ENCODE measurements around the gene ELMO1. TPM values are rescaled to one million over a fixed set of nuclear protein-coding genes. Genes with fewer than 3 reads are reported as not detected.

The ELMO1 gene
- total RNA-seq, 1 donor from 2014 or later = 119 TPM

GRCh38 chr7:37424995-37425394, 23.7 kb downstream of the ELMO1 start:
- no peaks in the 10 kb centered on the region for H3K27me3 Mint-ChIP-seq (ENCODE audit: insufficient read depth)
- H3K4me1 Mint-ChIP-seq (ENCODE audit: low read depth) = peaks cover 13% of the 10 kb centered on the region
- DNase-seq (ENCODE audit: low spot score) = no peak
- no peak overlapping the region for H3K4me3 Mint-ChIP-seq
- peaks cover 17% of the 10 kb centered on the region for H3K36me3 Mint-ChIP-seq (ENCODE audit: low read depth)
- H3K9me3 Mint-ChIP-seq = no peaks in the 10 kb centered on the region
- intact Hi-C loops (cut with micrococcal nuclease) = no loop called here
- H3K27ac Mint-ChIP-seq = no peak overlapping the region

- Mint-ChIP-seq H3K4me3 (no peak overlapping the region), H3K27me3 (ENCODE audit: insufficient read depth) (no peaks in the 10 kb centered on the region), H3K4me1 (ENCODE audit: low read depth) (peaks cover 10% of the 10 kb centered on the region), H3K27ac (no peak overlapping the region), H3K36me3 (ENCODE audit: low read depth) (peaks cover 17% of the 10 kb centered on the region), H3K9me3 (no peaks in the 10 kb centered on the region)
- intact Hi-C loops (cut with micrococcal nuclease) = no loop called here
- no peak for DNase-seq (ENCODE audit: low spot score)
Measured at GRCh38 chr7:37424521-37424920, 24.1 kb downstream of the ELMO1 start.

- intact Hi-C loops (cut with micrococcal nuclease) = no loop called here
- H3K27me3 Mint-ChIP-seq (ENCODE audit: insufficient read depth) = no peaks in the 10 kb centered on the region
- no peaks in the 10 kb centered on the region for H3K9me3 Mint-ChIP-seq
- peaks cover 11% of the 10 kb centered on the region for H3K4me1 Mint-ChIP-seq (ENCODE audit: low read depth)
- no peak for DNase-seq (ENCODE audit: low spot score)
- H3K4me3 Mint-ChIP-seq = no peak overlapping the region
- H3K27ac Mint-ChIP-seq = no peak overlapping the region
- H3K36me3 Mint-ChIP-seq (ENCODE audit: low read depth) = peaks cover 7% of the 10 kb centered on the region
Measured at GRCh38 chr7:37421861-37422500, 26.7 kb downstream of the ELMO1 start.

GRCh38 chr7:37420946-37421695, 27.5 kb downstream of the ELMO1 start:
- H3K4me1 Mint-ChIP-seq (ENCODE audit: low read depth) = peaks cover 11% of the 10 kb centered on the region
- DNase-seq (ENCODE audit: low spot score) = no peak

GRCh38 chr7:37419496-37419895, 29.2 kb downstream of the ELMO1 start:
- H3K27ac Mint-ChIP-seq = no peak overlapping the region
- H3K27me3 Mint-ChIP-seq (ENCODE audit: insufficient read depth) = no peaks in the 10 kb centered on the region
- H3K36me3 Mint-ChIP-seq (ENCODE audit: low read depth) = peaks cover 6% of the 10 kb centered on the region
- intact Hi-C loops (cut with micrococcal nuclease) = no loop called here
- no peak for DNase-seq (ENCODE audit: low spot score)
- H3K4me1 Mint-ChIP-seq (ENCODE audit: low read depth) = peaks cover 11% of the 10 kb centered on the region
- H3K9me3 Mint-ChIP-seq = no peaks in the 10 kb centered on the region
- no peak overlapping the region for H3K4me3 Mint-ChIP-seq

More at GRCh38 chr7:37420946-37421695, 27.5 kb downstream of the ELMO1 start:
- intact Hi-C loops (cut with micrococcal nuclease) = no loop called here
- H3K27me3 Mint-ChIP-seq (ENCODE audit: insufficient read depth) = no peaks in the 10 kb centered on the region
- H3K4me3 Mint-ChIP-seq = no peak overlapping the region
- H3K36me3 Mint-ChIP-seq (ENCODE audit: low read depth) = peaks cover 6% of the 10 kb centered on the region
- H3K9me3 Mint-ChIP-seq = no peaks in the 10 kb centered on the region
- H3K27ac Mint-ChIP-seq = no peak overlapping the region

GRCh38 chr7:37418381-37418780, 30.3 kb downstream of the ELMO1 start:
- H3K4me1 Mint-ChIP-seq (ENCODE audit: low read depth) = peaks cover 11% of the 10 kb centered on the region
- no peak overlapping the region for H3K27ac Mint-ChIP-seq
- no peaks in the 10 kb centered on the region for H3K27me3 Mint-ChIP-seq (ENCODE audit: insufficient read depth)
- no peaks in the 10 kb centered on the region for H3K9me3 Mint-ChIP-seq
- intact Hi-C loops (cut with micrococcal nuclease) = no loop called here
- DNase-seq (ENCODE audit: low spot score) = no peak
- no peak overlapping the region for H3K4me3 Mint-ChIP-seq
- peaks cover 4% of the 10 kb centered on the region for H3K36me3 Mint-ChIP-seq (ENCODE audit: low read depth)

- intact Hi-C loops (cut with micrococcal nuclease) = no loop called here
- H3K27ac Mint-ChIP-seq = no peak overlapping the region
- peaks cover 8% of the 10 kb centered on the region for H3K9me3 Mint-ChIP-seq
- peaks cover 23% of the 10 kb centered on the region for H3K4me1 Mint-ChIP-seq (ENCODE audit: low read depth)
- no peak for DNase-seq (ENCODE audit: low spot score)
- peaks cover 10% of the 10 kb centered on the region for H3K36me3 Mint-ChIP-seq (ENCODE audit: low read depth)
- no peaks in the 10 kb centered on the region for H3K27me3 Mint-ChIP-seq (ENCODE audit: insufficient read depth)
- no peak overlapping the region for H3K4me3 Mint-ChIP-seq
Measured at GRCh38 chr7:37417107-37417474, 31.6 kb downstream of the ELMO1 start.

GRCh38 chr7:37416378-37417106, 32.1 kb downstream of the ELMO1 start:
- Mint-ChIP-seq H3K27me3 (ENCODE audit: insufficient read depth) (no peaks in the 10 kb centered on the region), H3K9me3 (peaks cover 8% of the 10 kb centered on the region), H3K27ac (no peak overlapping the region), H3K36me3 (ENCODE audit: low read depth) (peaks cover 10% of the 10 kb centered on the region), H3K4me3 (no peak overlapping the region), H3K4me1 (ENCODE audit: low read depth) (peaks cover 29% of the 10 kb centered on the region)
- intact Hi-C loops (cut with micrococcal nuclease) = no loop called here
- DNase-seq (ENCODE audit: low spot score) = no peak

- H3K9me3 Mint-ChIP-seq = peaks cover 8% of the 10 kb centered on the region
- peaks cover 38% of the 10 kb centered on the region for H3K4me1 Mint-ChIP-seq (ENCODE audit: low read depth)
- intact Hi-C loops (cut with micrococcal nuclease) = no loop called here
- peaks cover 10% of the 10 kb centered on the region for H3K36me3 Mint-ChIP-seq (ENCODE audit: low read depth)
- H3K27me3 Mint-ChIP-seq (ENCODE audit: insufficient read depth) = no peaks in the 10 kb centered on the region
- no peak for DNase-seq (ENCODE audit: low spot score)
- H3K27ac Mint-ChIP-seq = no peak overlapping the region
- H3K4me3 Mint-ChIP-seq = no peak overlapping the region
Measured at GRCh38 chr7:37415629-37416028, 33.0 kb downstream of the ELMO1 start.

GRCh38 chr7:37414352-37414983, 34.2 kb downstream of the ELMO1 start:
- no peak overlapping the region for H3K4me3 Mint-ChIP-seq
- no peak overlapping the region for H3K27ac Mint-ChIP-seq
- H3K4me1 Mint-ChIP-seq (ENCODE audit: low read depth) = peaks cover 49% of the 10 kb centered on the region
- H3K36me3 Mint-ChIP-seq (ENCODE audit: low read depth) = peaks cover 10% of the 10 kb centered on the region
- DNase-seq (ENCODE audit: low spot score) = no peak
- H3K9me3 Mint-ChIP-seq = peaks cover 8% of the 10 kb centered on the region
- H3K27me3 Mint-ChIP-seq (ENCODE audit: insufficient read depth) = no peaks in the 10 kb centered on the region
- intact Hi-C loops (cut with micrococcal nuclease) = no loop called here

GRCh38 chr7:37411444-37412034, 37.1 kb downstream of the ELMO1 start:
- intact Hi-C loops (cut with micrococcal nuclease) = no loop called here
- H3K27me3 Mint-ChIP-seq (ENCODE audit: insufficient read depth) = no peaks in the 10 kb centered on the region
- H3K4me1 Mint-ChIP-seq (ENCODE audit: low read depth) = peaks cover 64% of the 10 kb centered on the region
- H3K4me3 Mint-ChIP-seq = peak overlapping the region; percentile 22
- H3K27ac Mint-ChIP-seq = peak overlapping the region; percentile 83
- peaks cover 8% of the 10 kb centered on the region for H3K9me3 Mint-ChIP-seq
- no peak for DNase-seq (ENCODE audit: low spot score)
- peaks cover 8% of the 10 kb centered on the region for H3K36me3 Mint-ChIP-seq (ENCODE audit: low read depth)

GRCh38 chr7:37410305-37411229, 38.1 kb downstream of the ELMO1 start:
- intact Hi-C loops (cut with micrococcal nuclease) = no loop called here
- Mint-ChIP-seq H3K4me3 (peak overlapping the region; percentile 68), H3K4me1 (ENCODE audit: low read depth) (peaks cover 71% of the 10 kb centered on the region), H3K9me3 (peaks cover 8% of the 10 kb centered on the region), H3K27ac (peak overlapping the region; percentile 96), H3K36me3 (ENCODE audit: low read depth) (peaks cover 11% of the 10 kb centered on the region), H3K27me3 (ENCODE audit: insufficient read depth) (no peaks in the 10 kb centered on the region)
- DNase-seq (ENCODE audit: low spot score) = no peak
